GM15510 (cell line): ENCODE results near the gene MGST2.

Source experiments
- POLR2A ChIP-seq: IDR thresholded peaks from 3 replicates; pipeline ENCODE4 v1.6.1; 2011; ENCODE audit warnings: borderline replicate concordance; ENCODE audit not compliant: insufficient read length; ENCODE audit errors: extremely low read depth

The MGST2 gene

DNA sequence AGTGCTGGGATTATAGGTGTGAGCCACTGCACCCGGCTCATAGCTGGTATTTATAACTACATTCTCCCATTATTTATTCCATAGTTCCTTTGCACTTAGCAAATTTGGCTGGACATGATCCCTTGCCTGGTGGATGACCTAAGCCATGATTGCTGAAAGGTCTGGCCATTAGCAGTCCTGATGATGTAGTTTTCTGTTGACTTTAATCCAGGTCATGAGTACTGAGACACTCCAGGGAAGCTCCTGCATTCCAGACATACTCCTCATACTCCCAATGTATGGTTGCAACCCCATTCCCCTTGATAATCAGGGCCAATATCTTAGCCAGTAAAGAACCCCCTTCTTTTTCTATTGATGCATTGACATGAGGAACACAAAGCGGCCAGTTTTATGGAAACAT lies 24.4 kb upstream of the MGST2 start:
- no peak for TF ChIP-seq POLR2A

DNA sequence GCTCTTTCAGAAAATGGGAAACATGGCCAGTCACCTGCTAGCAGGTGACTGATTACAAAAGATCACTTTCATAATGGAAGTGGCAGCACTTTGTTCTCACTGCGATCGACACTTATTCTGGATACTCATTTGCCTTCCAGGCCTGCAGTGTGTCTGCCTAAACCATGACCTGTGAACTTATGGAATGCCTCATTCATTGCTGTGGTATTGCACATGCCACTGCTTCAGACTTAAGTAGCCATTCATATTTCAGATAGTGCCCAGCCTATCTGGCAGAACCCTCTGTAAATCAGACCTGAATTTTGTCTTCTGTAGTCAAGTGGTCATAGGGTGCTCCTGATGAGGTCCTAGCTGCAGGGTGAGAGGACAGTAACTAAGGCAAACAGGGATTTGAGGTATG lies 23.3 kb upstream of the MGST2 start:
- TF ChIP-seq POLR2A, result no peak

DNA sequence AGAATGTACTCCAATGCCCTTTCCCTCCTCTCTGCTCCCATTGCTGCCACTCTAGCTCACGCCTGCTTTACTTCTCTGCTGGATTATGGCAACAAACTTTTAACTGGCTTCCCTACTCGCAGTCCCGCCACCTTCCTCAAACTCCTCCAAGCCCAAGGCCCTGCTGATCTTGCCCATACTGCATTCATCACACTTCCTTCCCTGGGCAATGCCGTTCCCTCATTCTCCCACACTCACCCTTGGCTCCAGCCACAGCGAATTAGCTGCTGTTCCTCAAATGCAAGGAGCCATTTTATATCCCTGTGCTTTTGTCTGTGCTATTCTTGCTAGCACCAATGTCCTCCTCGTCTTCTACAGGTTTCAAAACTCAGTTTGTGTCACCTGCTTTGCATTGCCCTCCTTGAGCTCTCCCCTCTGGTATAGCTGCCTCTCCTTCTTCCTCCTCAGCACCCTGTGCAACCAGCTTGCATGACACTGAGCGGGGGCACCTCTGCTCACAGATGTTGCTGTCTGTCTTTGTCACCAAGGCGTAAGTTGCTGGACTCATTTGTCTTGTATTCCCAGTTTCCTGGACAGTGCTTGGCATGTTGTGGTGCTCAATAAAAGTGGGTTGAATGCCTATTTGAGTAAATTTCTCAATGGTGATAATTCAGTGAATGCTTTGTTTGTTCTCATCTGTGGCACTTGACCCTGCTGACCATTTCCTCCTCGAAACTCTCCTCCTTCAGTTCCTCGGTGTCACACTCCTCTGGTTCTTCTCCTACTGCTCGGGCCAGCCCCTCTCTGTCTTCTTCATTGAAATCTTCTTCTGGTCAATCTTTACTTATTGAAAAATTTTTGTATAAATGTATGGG lies 22.4 kb upstream of the MGST2 start:
- TF ChIP-seq POLR2A, result no peak

DNA sequence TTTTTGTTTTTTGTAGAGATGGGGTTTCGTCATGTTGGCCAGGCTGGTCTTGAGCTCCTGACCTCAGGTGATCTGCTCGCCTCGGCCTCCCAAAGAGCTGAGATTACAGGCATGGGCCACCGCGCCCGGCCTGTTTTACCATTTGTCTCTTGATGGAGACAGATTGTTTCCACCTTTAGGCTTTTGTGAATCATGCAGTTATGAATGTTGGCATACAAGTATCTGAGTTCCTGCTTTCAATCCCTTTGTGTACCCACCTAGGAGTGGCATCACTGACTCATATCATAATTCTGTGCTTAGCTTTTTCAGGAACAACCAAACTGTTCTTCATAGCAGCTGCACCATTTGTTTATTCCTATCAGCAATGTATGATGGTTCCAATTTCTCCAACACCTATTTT lies 20.2 kb upstream of the MGST2 start:
- no peak for TF ChIP-seq POLR2A

- no peak for TF ChIP-seq POLR2A
Measured at GRCh38 chr4:139647184-139647583, 18.4 kb upstream of the MGST2 start.

- no peak for TF ChIP-seq POLR2A
Measured at GRCh38 chr4:139647952-139648351, 17.7 kb upstream of the MGST2 start.

DNA sequence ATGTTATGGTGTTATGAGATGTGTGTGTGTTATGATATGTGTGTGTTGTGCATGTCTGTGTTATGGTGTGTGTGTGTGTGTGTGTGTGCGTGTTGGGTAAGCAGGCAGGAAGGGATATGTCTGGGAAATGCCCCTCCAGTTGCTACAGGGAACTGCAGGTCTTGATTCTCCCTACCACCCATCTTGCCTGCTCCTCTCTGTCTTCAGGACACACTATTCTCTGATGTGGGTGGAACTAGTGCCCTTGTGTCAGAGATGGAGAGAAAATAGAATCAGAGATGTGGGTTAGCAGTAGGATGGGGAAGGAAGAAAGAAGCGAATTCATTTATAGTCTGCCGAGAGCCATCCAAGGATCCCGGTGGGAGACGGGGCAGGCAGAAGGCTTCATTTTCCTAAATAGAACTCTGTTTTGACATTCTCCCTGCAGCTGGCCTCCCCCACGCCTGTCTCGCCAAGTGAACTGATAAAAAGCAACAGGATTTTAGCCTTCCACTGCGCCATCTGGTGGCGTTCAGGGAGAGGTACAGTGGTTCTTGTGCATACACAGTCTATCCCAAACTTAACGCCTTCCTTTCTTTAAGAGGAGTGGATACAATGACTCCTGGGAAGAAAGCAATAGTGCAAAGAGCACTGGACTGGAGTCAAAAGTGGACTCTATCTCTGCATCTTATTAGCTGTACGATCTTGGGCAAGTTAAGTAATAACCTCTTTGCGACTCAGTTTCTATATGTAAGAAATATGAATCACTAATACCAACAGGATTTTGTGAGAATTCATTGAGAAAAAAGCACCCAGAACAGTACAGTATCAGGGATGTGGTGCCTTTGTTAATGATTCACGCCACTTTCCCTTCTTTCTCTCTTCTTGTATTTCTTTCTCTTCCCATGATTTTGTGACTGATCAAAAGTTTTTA lies 14.1 kb upstream of the MGST2 start:
- TF ChIP-seq POLR2A, result no peak

DNA sequence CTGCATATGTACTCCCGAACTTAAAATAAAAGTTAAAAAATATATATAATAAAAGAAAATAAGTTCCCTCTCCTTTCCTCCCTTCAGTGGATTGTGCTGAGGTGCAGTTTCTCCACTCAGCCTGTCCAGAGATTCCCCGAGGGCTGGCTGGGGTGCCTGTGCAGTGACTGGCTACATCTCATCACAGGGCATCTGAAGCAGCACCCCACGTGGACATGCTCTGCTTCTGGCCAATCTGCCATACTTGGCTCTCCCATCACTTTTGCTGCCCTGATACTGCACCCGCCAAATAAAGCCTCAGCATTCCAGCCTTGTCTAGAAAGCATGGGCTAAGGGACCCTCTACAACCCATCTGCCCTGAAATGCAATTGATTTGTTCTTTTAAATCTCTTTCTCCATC lies 11.1 kb upstream of the MGST2 start:
- no peak for TF ChIP-seq POLR2A

- TF ChIP-seq POLR2A, result no peak
Measured at GRCh38 chr4:139655116-139655515, 10.5 kb upstream of the MGST2 start.

DNA sequence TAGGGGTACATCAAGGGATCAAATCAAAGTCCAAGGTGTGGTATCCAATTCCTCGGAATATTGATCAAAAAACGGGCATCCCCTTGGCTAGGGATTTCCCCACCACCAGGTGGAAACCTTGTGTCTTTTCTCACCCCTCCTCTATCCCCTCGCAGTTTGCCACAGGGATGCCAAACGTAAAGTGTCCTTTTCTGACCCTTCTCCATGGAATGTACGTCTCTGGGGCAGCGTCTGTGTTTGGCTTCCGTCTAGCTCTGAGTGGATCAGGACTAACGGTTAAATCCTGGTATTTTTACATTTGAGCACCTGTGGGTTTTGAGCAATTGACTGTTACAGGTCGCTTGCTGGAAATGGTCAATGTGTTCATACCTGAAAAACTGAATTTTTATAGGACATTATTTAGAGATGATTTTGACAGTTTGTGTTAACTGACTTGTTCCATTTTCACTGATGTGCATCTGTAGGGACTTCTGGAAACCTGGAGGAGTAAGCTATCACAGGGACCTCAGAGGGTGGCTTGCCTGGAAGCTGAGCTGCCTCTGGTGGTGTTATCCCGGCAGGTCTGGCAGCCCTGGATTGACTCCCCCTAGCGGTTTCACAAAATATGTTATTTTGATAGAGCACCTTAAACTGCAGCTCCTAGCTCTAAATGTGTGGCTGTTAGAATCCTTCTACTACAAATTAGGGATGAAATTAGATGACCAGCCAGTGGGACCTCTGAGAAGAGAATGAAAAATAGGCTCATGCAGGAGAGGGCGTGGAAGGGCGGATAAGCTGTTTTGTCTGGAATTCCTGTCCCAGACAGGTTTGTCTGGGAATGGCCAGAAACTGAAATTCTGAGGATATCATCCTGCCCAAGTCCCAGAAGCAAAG lies 8.8 kb upstream of the MGST2 start:
- no peak for TF ChIP-seq POLR2A

GRCh38 chr4:139658185-139658584 lies 7.4 kb upstream of the MGST2 start:
- no peak for TF ChIP-seq POLR2A

- no peak for TF ChIP-seq POLR2A
Measured at GRCh38 chr4:139658586-139659382, 6.8 kb upstream of the MGST2 start.

DNA sequence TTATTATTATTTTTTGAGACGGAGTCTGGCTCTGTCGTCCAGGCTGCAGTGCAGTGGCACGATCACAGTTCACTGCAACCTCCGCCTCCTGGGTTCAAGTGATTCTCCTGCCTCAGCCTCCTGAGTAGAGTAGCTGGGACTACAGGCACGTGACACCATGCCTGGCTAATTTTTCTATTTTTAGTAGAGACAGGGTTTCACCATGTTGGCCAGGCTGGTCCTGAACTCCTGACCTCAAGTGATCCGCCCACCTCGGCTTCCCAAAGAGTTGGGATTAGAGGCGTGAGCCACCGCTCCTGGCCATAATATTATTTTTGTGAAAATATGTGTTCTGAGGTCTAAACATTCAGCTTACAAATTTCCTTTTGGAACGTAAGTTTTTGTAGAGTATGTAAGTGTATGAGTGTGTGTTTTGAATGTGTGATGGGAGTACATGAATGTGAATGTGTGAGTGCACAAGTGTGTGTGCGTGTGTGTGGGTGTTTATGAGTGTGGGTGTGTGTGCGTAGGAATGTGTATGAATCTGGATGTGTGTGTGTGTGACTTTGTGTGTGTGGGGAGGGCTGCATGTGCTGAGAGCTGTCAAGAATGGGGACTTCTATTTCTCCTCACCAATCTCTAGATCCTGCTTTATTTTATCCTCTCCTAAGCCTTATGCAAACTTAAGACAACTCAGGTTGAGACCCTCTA lies 5.7 kb upstream of the MGST2 start:
- no peak for TF ChIP-seq POLR2A
